K562 (cell line): ENCODE results near the gene NAA38. TPM values are rescaled to one million over a fixed set of nuclear protein-coding genes. Genes with fewer than 3 reads are reported as not detected.

Experiments used
- DMBX1 ChIP-seq: fragments of 250-450 bp; sonication (Bioruptor Pico); IDR thresholded peaks from 2 replicates; pipeline ENCODE4 v1.8.0; 2022; ENCODE audit warnings: inconsistent platforms, mild to moderate bottlenecking, moderate library complexity, borderline replicate concordance
- HLTF ChIP-seq: fragments of 450-650 bp; IDR thresholded peaks from 2 replicates; pipeline ENCODE4 v1.6.1; 2016
- TCF7 ChIP-seq: sonication (generic); IDR thresholded peaks from 2 replicates; pipeline ENCODE4 v1.6.1; 2016; ENCODE audit warnings: antibody characterized with exemption, borderline replicate concordance
- ZNF175 ChIP-seq: fragments of 200-800 bp; sonication (Bioruptor generic); IDR thresholded peaks from 2 replicates; pipeline ENCODE4 v1.6.1; 2016; ENCODE audit warnings: low read depth, mild to moderate bottlenecking, missing genetic modification characterization, missing compliant biosample characterization
- polyA plus RNA-seq, 8 experiments: library from polyadenylated mRNA; depleted of rRNA in 4 of 8; stranded (reverse) in 5 of 8; unstranded in 3 of 8; fragments of >200 nt; fragmentation: Nextera tagmentation in 2 of 8; fragmentation: Illumina TruSeq in 1 of 8; extraction: Ambion mirVana in 2 of 8; extraction: Trizol in 1 of 8; gene quantifications; 2 replicates each; pipeline versions ENCODE4 v1.2.1 to v1.2.3, GENCODE V29; 2011 to 2014; ENCODE audit warnings: inconsistent platforms in 1 of 8, missing spikeins in 1 of 8
- total RNA-seq, 7 experiments: library from RNA; depleted of rRNA in 6 of 7; stranded (reverse); fragments of >200 nt in 6 of 7; fragmentation: Illumina TruSeq in 2 of 7; extraction: Trizol in 2 of 7; gene quantifications; 2 replicates each; pipeline versions ENCODE4 v1.2.1 to v1.2.3, GENCODE V29; 2011 to 2021; ENCODE audit warnings: low replicate concordance in 1 of 7
- TF ChIP-seq, protein P1 (sequence below): fragments of 200-600 bp; sonication (generic); IDR thresholded peaks from one replicate; pipeline ENCODE4 v1.6.1; 2012; ENCODE audit warnings: mild to moderate bottlenecking, low read depth, low read length, inconsistent platforms
- TF ChIP-seq, protein P2 (sequence below): fragments of 450-650 bp; formaldehyde crosslinking; IDR thresholded peaks from 2 replicates; pipeline ENCODE4 v1.4.0; 2022; ENCODE audit warnings: mild to moderate bottlenecking, moderate library complexity
- TF ChIP-seq, protein P3 (sequence below): fragments of 150-350 bp; conservative IDR thresholded peaks from 2 replicates; pipeline ENCODE4 v1.6.1; 2014; ENCODE audit warnings: low read length
- TF ChIP-seq, protein P4 (sequence below): fragments of 250-450 bp; sonication (Bioruptor Pico); IDR thresholded peaks from 2 replicates; pipeline ENCODE4 v1.9.0; 2021; ENCODE audit warnings: mild to moderate bottlenecking

The NAA38 gene
- total and polyA plus RNA-seq, 9 of the 15 experiments (the other 6 are each of a cell fraction or from before 2014, with no cell fraction given): 16.4 to 99.8 (median 57.3) TPM

DNA sequence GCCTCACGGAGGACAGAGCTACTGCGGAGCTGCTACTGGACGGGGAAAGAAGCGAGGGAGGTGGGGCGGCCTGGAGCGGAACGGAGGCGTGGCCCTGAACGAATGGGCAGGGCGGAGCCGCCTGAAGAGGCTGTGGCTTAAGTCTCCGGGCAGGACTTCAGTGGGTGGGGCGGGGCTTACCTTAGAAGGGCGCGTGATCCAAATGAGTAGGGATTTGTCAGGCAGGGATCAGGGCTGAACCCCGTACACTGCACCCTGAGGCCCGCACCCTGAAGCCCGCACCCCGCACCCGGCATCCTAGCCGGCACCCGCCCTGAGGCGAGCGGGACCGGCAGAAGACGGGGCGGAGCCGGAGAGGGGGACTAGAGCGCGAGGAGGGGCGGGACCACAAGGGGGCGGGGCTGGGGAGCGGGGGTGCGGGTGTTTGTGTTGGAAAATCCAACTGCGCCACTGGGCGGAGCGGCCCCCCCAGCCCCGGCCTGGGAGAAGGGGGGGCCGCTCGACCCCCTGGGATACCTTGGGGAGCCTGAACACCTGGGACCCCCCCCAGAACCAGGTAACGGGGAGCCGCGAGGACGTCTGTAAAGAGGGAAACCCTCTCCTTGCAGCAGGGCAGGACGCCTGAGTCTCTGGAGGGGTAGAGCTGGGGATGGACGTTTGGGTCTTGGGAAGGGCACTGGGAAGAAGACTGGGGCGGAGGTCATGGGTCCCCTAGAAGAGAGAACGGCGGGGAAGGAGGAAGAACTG, 23.4 kb downstream of the NAA38 start, which contains the start of gene KDM6B (continued):
- TF ChIP-seq, protein P1, sequence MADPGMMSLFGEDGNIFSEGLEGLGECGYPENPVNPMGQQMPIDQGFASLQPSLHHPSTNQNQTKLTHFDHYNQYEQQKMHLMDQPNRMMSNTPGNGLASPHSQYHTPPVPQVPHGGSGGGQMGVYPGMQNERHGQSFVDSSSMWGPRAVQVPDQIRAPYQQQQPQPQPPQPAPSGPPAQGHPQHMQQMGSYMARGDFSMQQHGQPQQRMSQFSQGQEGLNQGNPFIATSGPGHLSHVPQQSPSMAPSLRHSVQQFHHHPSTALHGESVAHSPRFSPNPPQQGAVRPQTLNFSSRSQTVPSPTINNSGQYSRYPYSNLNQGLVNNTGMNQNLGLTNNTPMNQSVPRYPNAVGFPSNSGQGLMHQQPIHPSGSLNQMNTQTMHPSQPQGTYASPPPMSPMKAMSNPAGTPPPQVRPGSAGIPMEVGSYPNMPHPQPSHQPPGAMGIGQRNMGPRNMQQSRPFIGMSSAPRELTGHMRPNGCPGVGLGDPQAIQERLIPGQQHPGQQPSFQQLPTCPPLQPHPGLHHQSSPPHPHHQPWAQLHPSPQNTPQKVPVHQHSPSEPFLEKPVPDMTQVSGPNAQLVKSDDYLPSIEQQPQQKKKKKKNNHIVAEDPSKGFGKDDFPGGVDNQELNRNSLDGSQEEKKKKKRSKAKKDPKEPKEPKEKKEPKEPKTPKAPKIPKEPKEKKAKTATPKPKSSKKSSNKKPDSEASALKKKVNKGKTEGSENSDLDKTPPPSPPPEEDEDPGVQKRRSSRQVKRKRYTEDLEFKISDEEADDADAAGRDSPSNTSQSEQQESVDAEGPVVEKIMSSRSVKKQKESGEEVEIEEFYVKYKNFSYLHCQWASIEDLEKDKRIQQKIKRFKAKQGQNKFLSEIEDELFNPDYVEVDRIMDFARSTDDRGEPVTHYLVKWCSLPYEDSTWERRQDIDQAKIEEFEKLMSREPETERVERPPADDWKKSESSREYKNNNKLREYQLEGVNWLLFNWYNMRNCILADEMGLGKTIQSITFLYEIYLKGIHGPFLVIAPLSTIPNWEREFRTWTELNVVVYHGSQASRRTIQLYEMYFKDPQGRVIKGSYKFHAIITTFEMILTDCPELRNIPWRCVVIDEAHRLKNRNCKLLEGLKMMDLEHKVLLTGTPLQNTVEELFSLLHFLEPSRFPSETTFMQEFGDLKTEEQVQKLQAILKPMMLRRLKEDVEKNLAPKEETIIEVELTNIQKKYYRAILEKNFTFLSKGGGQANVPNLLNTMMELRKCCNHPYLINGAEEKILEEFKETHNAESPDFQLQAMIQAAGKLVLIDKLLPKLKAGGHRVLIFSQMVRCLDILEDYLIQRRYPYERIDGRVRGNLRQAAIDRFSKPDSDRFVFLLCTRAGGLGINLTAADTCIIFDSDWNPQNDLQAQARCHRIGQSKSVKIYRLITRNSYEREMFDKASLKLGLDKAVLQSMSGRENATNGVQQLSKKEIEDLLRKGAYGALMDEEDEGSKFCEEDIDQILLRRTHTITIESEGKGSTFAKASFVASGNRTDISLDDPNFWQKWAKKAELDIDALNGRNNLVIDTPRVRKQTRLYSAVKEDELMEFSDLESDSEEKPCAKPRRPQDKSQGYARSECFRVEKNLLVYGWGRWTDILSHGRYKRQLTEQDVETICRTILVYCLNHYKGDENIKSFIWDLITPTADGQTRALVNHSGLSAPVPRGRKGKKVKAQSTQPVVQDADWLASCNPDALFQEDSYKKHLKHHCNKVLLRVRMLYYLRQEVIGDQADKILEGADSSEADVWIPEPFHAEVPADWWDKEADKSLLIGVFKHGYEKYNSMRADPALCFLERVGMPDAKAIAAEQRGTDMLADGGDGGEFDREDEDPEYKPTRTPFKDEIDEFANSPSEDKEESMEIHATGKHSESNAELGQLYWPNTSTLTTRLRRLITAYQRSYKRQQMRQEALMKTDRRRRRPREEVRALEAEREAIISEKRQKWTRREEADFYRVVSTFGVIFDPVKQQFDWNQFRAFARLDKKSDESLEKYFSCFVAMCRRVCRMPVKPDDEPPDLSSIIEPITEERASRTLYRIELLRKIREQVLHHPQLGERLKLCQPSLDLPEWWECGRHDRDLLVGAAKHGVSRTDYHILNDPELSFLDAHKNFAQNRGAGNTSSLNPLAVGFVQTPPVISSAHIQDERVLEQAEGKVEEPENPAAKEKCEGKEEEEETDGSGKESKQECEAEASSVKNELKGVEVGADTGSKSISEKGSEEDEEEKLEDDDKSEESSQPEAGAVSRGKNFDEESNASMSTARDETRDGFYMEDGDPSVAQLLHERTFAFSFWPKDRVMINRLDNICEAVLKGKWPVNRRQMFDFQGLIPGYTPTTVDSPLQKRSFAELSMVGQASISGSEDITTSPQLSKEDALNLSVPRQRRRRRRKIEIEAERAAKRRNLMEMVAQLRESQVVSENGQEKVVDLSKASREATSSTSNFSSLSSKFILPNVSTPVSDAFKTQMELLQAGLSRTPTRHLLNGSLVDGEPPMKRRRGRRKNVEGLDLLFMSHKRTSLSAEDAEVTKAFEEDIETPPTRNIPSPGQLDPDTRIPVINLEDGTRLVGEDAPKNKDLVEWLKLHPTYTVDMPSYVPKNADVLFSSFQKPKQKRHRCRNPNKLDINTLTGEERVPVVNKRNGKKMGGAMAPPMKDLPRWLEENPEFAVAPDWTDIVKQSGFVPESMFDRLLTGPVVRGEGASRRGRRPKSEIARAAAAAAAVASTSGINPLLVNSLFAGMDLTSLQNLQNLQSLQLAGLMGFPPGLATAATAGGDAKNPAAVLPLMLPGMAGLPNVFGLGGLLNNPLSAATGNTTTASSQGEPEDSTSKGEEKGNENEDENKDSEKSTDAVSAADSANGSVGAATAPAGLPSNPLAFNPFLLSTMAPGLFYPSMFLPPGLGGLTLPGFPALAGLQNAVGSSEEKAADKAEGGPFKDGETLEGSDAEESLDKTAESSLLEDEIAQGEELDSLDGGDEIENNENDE: no peak
- TF ChIP-seq HLTF (no peak), TCF7 (no peak), ZNF175 (no peak), DMBX1 (CRISPR knock-in tag) (no peak)
- TF ChIP-seq, protein P2, sequence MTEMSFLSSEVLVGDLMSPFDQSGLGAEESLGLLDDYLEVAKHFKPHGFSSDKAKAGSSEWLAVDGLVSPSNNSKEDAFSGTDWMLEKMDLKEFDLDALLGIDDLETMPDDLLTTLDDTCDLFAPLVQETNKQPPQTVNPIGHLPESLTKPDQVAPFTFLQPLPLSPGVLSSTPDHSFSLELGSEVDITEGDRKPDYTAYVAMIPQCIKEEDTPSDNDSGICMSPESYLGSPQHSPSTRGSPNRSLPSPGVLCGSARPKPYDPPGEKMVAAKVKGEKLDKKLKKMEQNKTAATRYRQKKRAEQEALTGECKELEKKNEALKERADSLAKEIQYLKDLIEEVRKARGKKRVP (CRISPR knock-in tag): no peak
- TF ChIP-seq, protein P3, sequence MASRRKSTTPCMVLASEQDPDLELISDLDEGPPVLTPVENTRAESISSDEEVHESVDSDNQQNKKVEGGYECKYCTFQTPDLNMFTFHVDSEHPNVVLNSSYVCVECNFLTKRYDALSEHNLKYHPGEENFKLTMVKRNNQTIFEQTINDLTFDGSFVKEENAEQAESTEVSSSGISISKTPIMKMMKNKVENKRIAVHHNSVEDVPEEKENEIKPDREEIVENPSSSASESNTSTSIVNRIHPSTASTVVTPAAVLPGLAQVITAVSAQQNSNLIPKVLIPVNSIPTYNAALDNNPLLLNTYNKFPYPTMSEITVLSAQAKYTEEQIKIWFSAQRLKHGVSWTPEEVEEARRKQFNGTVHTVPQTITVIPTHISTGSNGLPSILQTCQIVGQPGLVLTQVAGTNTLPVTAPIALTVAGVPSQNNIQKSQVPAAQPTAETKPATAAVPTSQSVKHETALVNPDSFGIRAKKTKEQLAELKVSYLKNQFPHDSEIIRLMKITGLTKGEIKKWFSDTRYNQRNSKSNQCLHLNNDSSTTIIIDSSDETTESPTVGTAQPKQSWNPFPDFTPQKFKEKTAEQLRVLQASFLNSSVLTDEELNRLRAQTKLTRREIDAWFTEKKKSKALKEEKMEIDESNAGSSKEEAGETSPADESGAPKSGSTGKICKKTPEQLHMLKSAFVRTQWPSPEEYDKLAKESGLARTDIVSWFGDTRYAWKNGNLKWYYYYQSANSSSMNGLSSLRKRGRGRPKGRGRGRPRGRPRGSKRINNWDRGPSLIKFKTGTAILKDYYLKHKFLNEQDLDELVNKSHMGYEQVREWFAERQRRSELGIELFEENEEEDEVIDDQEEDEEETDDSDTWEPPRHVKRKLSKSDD: no peak
- TF ChIP-seq, protein P4, sequence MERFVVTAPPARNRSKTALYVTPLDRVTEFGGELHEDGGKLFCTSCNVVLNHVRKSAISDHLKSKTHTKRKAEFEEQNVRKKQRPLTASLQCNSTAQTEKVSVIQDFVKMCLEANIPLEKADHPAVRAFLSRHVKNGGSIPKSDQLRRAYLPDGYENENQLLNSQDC (CRISPR knock-in tag): no peak
